ENCODE data around the gene TENT4A.
A peak's percentile ranks its signal among the peaks of the same experiment; 100 is the strongest.

Gene TENT4A

DNA sequence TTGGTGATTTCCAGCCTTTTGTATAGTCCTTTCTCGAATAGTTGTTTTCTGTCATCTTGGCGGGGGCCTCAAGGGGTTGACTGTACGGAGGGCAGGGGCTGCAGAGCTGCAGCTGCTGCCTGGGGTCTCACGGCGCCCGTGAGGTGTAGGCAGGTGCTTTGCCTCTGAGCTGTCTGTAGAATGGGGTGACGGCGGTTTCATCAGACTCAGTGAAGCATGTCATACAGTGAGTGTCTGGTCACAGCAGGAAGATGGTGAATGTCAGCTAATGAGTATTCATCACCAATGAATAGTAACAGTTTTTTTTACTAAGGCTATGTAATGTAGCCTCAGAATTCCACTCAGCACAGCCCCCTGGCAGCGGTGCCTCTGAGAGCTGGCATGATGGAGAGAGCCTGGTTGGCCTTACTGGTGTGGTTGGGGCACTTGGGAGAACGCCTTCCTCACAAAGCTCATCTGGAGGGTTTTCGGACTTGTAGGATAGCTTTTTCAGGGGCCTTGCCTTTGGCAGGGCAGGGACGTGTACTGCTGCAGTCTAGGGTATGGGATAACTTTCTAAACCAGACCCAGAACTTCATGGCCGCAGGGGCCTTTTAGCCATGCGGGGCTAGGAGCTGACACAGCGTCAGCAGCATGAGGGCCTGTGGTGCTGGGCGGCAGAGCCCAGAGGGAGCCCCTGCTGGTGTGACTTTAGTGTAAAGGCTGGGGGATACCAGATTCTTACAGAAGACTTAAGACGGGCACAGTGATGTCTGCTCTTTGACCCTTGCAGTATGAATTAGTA lies 15.0 kb downstream of the TENT4A start:
- DNase-seq, result no peak

DNA sequence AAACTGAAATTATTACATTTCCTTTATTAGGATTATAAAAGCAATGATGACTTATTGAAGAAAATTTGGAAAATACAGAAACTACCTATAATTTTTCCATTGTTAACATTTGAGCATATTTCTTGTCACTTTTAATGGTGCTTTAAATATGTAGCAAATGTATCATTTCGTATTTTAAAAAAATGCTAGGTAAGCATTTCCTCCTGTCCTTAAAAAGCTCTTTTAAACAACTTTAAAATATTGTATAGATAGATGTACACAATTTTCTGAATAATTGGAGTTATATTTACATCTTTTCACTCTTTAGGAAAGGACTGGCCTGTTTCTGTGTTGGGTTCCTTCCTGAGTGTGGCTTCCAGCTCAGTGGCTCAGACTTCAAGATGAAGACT lies 15.6 kb downstream of the TENT4A start:
- DNase-seq, result no peak
- TF ChIP-seq GATA1 (IDR thresholded peaks at IDR 0.05; ENCODE audit: low read depth, low read length), result no peak
- TF ChIP-seq POLR2A (IDR thresholded peaks at IDR 0.05; ENCODE audit: low read length), result no peak

More for the DNA sequence above, 15.0 kb downstream of the TENT4A start:
- TF ChIP-seq POLR2A (IDR thresholded peaks at IDR 0.05; ENCODE audit: low read length) (no peak), GATA1 (IDR thresholded peaks at IDR 0.05; ENCODE audit: low read depth, low read length) (no peak)

DNA sequence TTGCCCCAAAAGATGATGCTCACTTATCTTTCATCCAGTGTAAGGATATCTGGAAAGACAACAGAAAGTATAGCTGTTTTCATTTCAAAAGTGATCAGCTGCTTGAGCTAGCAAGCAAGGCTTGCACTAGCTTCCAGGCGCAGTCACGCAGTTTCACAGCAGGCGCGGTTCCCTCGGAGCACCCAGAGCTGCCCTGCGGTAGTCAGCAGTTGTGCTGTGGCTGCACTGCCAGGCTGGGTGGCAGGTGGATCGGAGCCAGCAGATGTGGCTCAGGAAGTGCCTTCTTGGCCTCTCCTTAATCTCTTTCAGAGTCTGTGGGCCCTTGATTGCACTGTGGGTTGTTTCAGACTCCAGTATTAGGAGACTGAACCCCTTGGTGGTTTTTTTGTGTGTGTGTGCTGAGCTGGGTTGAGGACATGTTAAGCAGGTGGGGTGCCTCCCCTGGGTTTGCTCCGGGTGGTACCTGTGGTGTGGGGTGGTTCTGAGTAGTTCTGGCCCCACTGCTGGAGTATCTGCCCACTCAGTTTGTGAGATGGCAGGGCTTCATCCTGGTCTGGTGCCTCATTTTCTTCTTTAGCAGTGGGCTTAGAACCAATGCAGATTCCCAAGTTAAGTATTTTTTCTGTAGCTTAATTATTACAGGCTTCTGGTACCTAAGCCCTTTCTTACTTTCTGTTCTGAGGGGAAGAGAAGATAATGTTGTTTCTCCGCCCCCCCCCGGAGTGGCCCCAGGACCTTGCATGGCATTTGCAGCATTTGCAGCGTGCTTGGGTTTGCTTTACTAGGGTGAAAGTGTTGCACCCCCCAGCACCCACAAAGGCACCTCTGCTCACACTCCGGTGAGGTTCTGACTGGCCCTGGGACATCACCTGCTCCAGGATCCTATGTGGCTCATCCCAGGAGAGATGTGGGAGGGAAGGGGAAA lies 16.4 kb downstream of the TENT4A start:
- DNase-seq, result peak; percentile 57 to 70
- TF ChIP-seq POLR2A (IDR thresholded peaks at IDR 0.05; ENCODE audit: low read length) (no peak), GATA1 (IDR thresholded peaks at IDR 0.05; ENCODE audit: low read depth, low read length) (no peak)

DNA sequence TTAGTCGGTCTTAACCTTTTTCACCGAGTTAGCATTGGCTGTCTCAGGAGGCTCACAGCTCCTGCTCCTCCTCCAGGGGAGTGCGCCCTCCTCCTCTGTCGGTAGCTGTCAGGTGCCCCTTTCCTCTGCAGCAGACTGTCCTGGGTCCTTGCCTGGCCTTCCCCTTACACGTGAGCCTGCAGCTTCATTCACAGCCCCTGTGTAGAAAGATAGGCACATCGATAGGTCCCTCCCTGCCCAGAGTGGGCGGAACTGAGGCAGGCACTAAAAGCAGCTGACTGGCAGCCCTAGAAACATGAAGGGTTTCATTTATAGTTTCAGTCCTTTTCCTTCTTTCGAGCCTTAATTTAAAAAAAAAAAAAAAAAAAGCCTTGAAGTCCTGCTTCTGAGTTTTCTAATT lies 17.2 kb downstream of the TENT4A start:
- TF ChIP-seq GATA1 (IDR thresholded peaks at IDR 0.05; ENCODE audit: low read depth, low read length) (no peak), POLR2A (IDR thresholded peaks at IDR 0.05; ENCODE audit: low read length) (no peak)
- DNase-seq, result peak; percentile 71 to 81

DNA sequence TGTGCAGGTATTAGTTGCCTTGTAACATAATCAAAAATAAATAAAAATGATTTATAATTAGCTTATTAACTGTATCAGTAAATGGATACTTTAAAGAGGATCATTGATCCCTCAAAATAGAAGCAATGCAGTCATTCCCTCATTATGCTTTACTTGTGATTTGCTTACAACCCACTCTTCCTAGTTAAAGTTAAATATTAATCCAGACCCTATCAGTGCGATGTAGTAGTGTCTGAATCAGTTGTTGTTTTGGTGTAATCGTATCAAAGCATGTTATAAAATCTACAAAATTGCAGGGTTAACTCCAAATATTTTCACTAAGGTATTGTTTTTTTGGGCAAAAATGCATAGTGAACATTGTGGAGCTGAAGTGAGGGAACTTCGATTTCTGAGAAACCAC lies 17.6 kb downstream of the TENT4A start:
- no peak for TF ChIP-seq GATA1 (IDR thresholded peaks at IDR 0.05; ENCODE audit: low read depth, low read length)
- no peak for DNase-seq

DNA sequence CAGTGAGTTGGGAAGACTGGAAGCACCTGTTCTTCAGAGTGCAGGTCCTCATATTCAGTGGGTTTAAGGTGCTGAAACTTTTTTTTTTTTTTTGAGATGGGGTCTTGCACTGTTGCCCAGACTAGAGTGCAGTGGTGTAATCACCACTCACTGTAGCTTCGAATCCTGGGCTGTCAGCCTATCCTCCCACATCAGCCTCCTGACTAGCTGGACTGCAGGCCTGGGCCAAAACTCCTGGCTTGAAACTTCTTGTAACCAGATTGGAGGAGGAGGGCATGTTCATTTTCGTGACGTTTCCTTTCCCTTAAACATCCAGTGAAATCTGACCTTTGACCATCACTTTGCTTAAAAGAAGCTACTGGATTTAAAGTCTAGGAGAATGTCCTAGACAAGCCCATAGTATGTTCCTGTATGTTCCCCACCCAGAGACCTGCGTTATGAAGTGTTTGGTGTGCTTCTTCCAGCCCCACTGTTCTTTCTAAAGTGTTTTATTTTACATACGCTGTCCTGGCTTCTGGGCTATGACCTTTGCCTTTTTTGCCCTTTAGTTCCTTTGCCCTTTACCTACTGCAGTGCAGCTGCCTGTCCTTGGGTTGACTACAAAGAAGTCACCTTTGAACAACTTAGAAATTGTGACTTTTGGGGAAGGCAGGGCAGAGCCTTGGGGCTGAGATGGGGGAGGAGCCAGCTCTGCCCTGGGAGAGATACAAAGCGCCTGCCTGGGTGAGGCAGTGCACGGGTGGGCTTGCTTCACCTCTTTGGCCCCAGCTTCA lies 18.4 kb downstream of the TENT4A start:
- DNase-seq, result no peak
- no peak for TF ChIP-seq POLR2A (IDR thresholded peaks at IDR 0.05; ENCODE audit: low read length)
- no peak for TF ChIP-seq GATA1 (IDR thresholded peaks at IDR 0.05; ENCODE audit: low read depth, low read length)

DNA sequence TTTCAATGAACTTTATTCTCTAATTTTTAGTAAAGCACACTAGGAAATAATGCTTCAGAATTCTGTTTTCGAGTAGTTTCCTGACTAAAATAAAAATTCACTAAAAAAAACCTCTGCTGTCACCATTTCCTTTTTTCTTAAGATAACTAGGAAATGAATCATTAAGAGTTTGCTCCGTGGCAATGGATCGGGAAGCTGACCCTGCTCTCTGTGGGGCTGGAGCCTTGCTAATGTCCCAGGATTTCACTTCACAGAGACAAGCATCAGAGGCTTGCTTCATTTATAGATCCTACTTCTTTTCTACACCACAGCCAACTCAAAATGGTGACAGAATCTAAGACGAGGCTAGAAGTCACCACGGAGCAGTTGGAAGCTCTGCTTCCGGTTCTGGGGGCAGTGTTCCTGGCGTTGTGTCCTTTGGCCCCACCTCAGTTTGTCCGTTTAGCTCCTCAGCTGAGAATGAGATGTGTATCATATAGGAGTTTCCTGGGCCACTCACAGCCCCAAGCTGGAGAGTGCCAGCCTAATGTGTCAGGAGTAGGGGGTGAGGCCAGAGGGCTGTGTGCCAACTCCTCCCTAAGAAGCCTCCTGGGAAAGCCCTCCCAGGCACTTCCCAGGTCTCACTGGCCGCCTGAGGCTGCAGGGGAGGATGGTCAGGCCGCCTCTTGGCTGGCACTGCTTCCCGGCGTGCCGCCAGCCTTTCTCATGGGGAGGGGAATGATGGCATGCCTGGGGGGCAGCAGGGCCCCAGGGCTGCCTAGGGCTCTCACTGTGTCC lies 19.6 kb downstream of the TENT4A start:
- TF ChIP-seq GATA1 (IDR thresholded peaks at IDR 0.05; ENCODE audit: low read depth, low read length) (no peak), POLR2A (IDR thresholded peaks at IDR 0.05; ENCODE audit: low read length) (no peak)
- no peak for DNase-seq

DNA sequence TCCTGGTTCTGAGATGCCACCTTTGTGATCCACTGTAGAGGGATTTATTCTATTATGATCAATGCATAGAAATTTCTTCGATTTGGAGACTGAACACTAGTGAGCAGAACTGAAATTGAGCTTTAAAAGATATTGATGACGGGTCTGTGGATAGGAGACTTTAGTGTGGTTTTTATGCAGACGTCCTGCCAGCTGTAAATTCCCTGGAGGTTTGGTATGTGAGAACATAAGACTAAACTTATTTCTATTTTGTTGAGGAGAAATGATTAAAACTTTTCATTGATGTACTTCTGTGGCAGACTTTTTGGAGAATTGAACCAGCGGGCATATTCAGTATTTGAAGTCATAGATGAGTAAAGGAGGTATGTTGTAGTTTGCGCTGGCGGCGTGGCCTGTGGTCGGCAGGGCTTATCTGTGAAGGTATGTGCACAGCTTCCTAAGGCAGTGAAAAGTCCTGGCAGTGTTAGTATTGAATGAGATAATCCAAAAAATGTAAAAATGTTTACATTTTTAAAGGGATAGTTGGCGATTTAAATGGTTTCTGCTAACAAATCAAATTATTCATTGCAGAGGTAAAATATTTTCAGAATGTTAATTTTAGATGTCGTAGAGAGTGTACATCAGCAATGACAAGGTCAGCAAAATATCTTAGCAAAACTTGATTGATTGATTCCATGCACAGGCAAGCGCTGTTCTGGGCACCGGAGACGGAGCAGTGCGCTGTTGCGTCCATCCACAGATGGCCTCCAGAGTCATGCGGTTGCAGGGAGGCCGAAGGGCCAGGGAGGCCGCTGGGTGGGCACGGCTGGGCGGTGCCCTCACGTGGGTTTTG lies 20.4 kb downstream of the TENT4A start:
- no peak for DNase-seq
- no peak for TF ChIP-seq POLR2A (IDR thresholded peaks at IDR 0.05; ENCODE audit: low read length)
- no peak for TF ChIP-seq GATA1 (IDR thresholded peaks at IDR 0.05; ENCODE audit: low read depth, low read length)

DNA sequence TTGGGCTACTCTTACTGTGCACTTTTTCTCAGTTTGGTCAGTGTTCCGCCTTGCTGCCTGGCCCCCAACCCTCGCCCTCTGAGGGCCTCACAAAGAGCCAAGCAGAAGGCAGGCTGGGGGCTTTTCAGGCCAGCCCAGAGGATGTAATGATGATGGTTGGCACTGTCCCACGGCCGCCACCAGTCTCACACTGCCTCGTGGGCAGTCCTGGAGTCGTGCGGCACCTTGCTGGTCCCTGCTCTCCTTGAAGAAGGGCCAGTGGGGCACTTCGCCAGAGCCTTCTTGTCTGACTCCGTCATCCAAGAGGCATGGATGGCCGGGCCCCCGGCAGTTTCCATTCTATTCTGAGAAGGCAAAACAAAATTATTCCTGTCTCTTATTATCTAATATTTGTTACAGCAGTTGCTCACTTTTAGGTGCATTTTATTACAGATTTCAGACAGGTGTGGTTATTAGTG lies 21.0 kb downstream of the TENT4A start:
- DNase-seq, result no peak
- TF ChIP-seq GATA1 (IDR thresholded peaks at IDR 0.05; ENCODE audit: low read depth, low read length) (no peak), POLR2A (IDR thresholded peaks at IDR 0.05; ENCODE audit: low read length) (no peak)

DNA sequence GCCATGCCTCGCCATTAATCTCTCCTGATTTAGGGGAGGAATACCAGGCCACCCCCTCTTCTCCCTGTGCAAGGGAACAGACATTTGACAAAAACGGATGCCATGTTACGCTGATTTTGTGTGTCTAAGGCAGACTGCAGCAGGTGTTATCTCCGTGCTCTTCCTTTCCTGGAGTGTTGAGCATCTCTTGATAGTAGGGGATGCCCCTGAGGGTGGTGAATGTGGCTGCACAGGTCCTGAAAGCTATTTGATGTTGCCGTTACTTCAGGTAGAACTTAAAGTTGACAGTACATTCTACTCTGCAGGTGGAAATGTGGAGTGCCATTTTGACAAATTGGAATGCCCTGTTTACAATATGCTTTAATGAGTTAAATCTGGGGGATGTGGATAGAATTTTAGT lies 21.5 kb downstream of the TENT4A start:
- DNase-seq, result no peak
- TF ChIP-seq GATA1 (IDR thresholded peaks at IDR 0.05; ENCODE audit: low read depth, low read length) (no peak), POLR2A (IDR thresholded peaks at IDR 0.05; ENCODE audit: low read length) (no peak)

DNA sequence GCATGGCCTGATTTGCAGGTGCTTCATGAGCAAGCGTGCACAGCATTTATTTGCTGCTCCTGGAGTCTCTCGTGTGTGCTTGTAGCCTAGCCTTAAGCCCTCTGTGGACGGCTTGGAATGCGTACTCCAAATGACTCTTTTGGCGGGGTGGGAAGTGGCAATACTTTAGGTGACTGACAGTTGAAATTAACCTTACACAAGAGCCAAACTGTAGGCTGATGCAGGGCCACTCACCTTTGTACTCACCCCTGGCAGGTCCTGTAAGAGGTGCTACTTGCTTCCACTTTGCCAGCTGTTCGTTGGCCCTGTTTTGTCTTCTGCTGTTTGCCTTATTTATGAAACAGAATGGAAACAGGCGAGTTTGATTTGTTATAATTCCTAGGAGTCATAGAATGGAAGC lies 22.9 kb downstream of the TENT4A start:
- DNase-seq, result no peak
- no peak for TF ChIP-seq POLR2A (IDR thresholded peaks at IDR 0.05; ENCODE audit: low read length)
- no peak for TF ChIP-seq GATA1 (IDR thresholded peaks at IDR 0.05; ENCODE audit: low read depth, low read length)

DNA sequence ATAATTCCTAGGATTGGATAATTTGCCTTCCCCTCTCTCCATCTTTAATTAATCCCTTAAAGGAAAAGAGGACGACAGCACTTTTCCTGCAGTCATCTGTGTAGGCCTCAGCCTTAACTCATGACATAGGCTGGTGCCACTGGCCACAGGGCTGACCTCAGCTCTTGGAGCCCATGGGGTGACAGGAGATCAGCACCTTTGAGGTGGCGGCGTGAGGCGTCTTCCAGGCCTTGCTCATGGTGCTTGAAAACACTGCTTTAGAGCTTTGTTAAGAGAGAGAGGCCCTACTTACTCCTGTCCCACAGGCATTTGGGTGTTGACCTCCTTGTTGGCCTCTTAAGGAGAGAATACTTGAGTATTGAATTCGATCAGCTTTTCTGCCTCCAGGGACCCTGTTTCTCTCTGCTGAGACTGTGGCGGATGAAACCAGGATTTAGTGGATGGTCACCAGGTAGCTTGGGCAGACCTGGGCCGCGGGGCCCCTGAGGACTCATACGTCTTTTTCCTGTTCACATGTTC lies 23.4 kb downstream of the TENT4A start:
- DNase-seq, result no peak
- TF ChIP-seq POLR2A (IDR thresholded peaks at IDR 0.05; ENCODE audit: low read length) (no peak), GATA1 (IDR thresholded peaks at IDR 0.05; ENCODE audit: low read depth, low read length) (no peak)
